BE2C (cell line): ENCODE measurements around the gene TMEM229A.
A peak's percentile ranks its signal among the peaks of the same experiment; 100 is the strongest.
"Not testable (repeated sequence)": the region's sequence is repeated elsewhere in the genome, so short reads cannot be mapped to it uniquely, and the experiment has no call there.

ENCODE experiments used
- DNase-seq: peaks from one replicate; pipeline ENCODE4 v3.0.0-alpha.2; 2020
- H3K27me3 ChIP-seq: fragments of 250-450 bp; sonication (Bioruptor Pico); 2 replicates; pipeline ENCODE4 v1.5.1; 2020; ENCODE audit warnings: mild to moderate bottlenecking
- H3K36me3 ChIP-seq: fragments of 250-450 bp; sonication (Bioruptor Pico); 2 replicates; pipeline ENCODE4 v1.5.1; 2020; ENCODE audit warnings: mild to moderate bottlenecking
- H3K4me1 ChIP-seq: fragments of 250-450 bp; sonication (Bioruptor Pico); 2 replicates; pipeline ENCODE4 v1.5.1; 2020
- H3K4me3 ChIP-seq: 2 replicates; pipeline ENCODE4 v1.5.1; 2011; ENCODE audit warnings: low read depth, low read length
- H3K9me3 ChIP-seq: fragments of 250-450 bp; sonication (Bioruptor Pico); 2 replicates; pipeline ENCODE4 v1.5.1; 2020
- CTCF ChIP-seq: IDR thresholded peaks from 2 replicates; pipeline ENCODE4 v1.5.1; 2012; ENCODE audit warnings: mild to moderate bottlenecking, low read depth, low read length

The TMEM229A gene

GRCh38 chr7:124030964-124031363, 1.9 kb downstream of the TMEM229A start:
- Histone ChIP-seq H3K4me3 (peak overlapping the region; percentile 85), H3K27me3 (peaks cover 6% of the 10 kb centered on the region), H3K9me3 (no peaks in the 10 kb centered on the region), H3K4me1 (peaks cover 3% of the 10 kb centered on the region), H3K36me3 (no peaks in the 10 kb centered on the region)
- no peak for TF ChIP-seq CTCF
- DNase-seq, result no peak

- DNase-seq, result no peak
- no peaks in the 10 kb centered on the region for H3K36me3 ChIP-seq
- H3K4me3 ChIP-seq, result no peak overlapping the region
- H3K27me3 ChIP-seq, result peaks cover 6% of the 10 kb centered on the region
- H3K9me3 ChIP-seq, result no peaks in the 10 kb centered on the region
- H3K4me1 ChIP-seq, result peaks cover 3% of the 10 kb centered on the region
- no peak for TF ChIP-seq CTCF
Observed at GRCh38 chr7:124029396-124030188, 3.3 kb downstream of the TMEM229A start.

- DNase-seq, result no peak
- H3K4me1 ChIP-seq, result no peaks in the 10 kb centered on the region; the same call in 1 of the 2 replicates
- no peak overlapping the region for H3K4me3 ChIP-seq
- no peaks in the 10 kb centered on the region for H3K9me3 ChIP-seq
- no peaks in the 10 kb centered on the region for H3K27me3 ChIP-seq
- no peak for TF ChIP-seq CTCF
- H3K36me3 ChIP-seq, result no peaks in the 10 kb centered on the region
Observed at GRCh38 chr7:124027236-124027635, 5.6 kb downstream of the TMEM229A start.

GRCh38 chr7:124024329-124024728, 8.5 kb downstream of the TMEM229A start:
- not testable (repeated sequence) for H3K4me1 ChIP-seq, H3K9me3 ChIP-seq, H3K36me3 ChIP-seq, DNase-seq, H3K4me3 ChIP-seq, H3K27me3 ChIP-seq

GRCh38 chr7:124022551-124022950, 10.3 kb downstream of the TMEM229A start:
- Histone ChIP-seq H3K36me3 (no peaks in the 10 kb centered on the region), H3K9me3 (no peaks in the 10 kb centered on the region), H3K4me1 (no peaks in the 10 kb centered on the region; the same call in 1 of the 2 replicates), H3K4me3 (no peak overlapping the region), H3K27me3 (no peaks in the 10 kb centered on the region)
- DNase-seq, result no peak
- no peak for TF ChIP-seq CTCF

GRCh38 chr7:124020060-124020459, 12.8 kb downstream of the TMEM229A start:
- no peaks in the 10 kb centered on the region for H3K27me3 ChIP-seq
- H3K4me1 ChIP-seq, result no peaks in the 10 kb centered on the region; the same call in 1 of the 2 replicates
- TF ChIP-seq CTCF, result no peak
- DNase-seq, result no peak
- no peak overlapping the region for H3K4me3 ChIP-seq
- no peaks in the 10 kb centered on the region for H3K36me3 ChIP-seq
- no peaks in the 10 kb centered on the region for H3K9me3 ChIP-seq
